GM12878 (cell line): ENCODE measurements around the gene PPP1R14B. TPM values are rescaled to one million over a fixed set of nuclear protein-coding genes. Genes with fewer than 3 reads are reported as not detected.

Experiments used
- CHD4 ChIP-seq: fragments of 200-600 bp; sonication (generic); IDR thresholded peaks from 2 replicates; pipeline ENCODE4 v1.6.1; 2016; ENCODE audit warnings: mild to moderate bottlenecking
- DPF2 ChIP-seq: fragments of 450-650 bp; IDR thresholded peaks from 2 replicates; pipeline ENCODE4 v1.6.1; 2017; ENCODE audit warnings: mild to moderate bottlenecking
- EGR1 ChIP-seq, 2 experiments: IDR thresholded peaks; 1 replicate in 1 of 2; 2 replicates in 1 of 2; pipeline ENCODE4 v1.6.1; 2011 to 2012; ENCODE audit warnings: low read depth in 2 of 2, low read length in 2 of 2, borderline replicate concordance in 1 of 2, mild to moderate bottlenecking in 1 of 2, moderate library complexity in 1 of 2
- EZH2 ChIP-seq: IDR thresholded peaks from 2 replicates; pipeline ENCODE4 v1.6.1; 2012; ENCODE audit warnings: low read depth, mild to moderate bottlenecking, control low read depth, inconsistent platforms, low read length, borderline replicate concordance; ENCODE audit not compliant: control insufficient read depth
- GABPA ChIP-seq: IDR thresholded peaks from 2 replicates; pipeline ENCODE4 v1.6.1; 2014; ENCODE audit warnings: antibody characterized with exemption, low read depth, mild to moderate bottlenecking, inconsistent platforms
- IKZF2 ChIP-seq, 2 experiments: fragments of 450-650 bp; IDR thresholded peaks; 2 replicates each; pipeline ENCODE4 v1.6.1; 2017; ENCODE audit warnings: mild to moderate bottlenecking in 2 of 2, moderate library complexity in 2 of 2
- JUNB ChIP-seq: IDR thresholded peaks from 2 replicates; pipeline ENCODE4 v1.6.1; 2016; ENCODE audit warnings: antibody characterized with exemption, mild to moderate bottlenecking
- KDM1A ChIP-seq: fragments of 200-600 bp; sonication (generic); IDR thresholded peaks from 2 replicates; pipeline ENCODE4 v1.6.1; 2016; ENCODE audit warnings: borderline replicate concordance
- NFYB ChIP-seq: IDR thresholded peaks from 2 replicates; pipeline ENCODE4 v1.6.1; 2011; ENCODE audit warnings: low read depth, mild to moderate bottlenecking, low read length, improper control_type of control experiment, moderate library complexity; ENCODE audit not compliant: insufficient read depth
- NR2C1 ChIP-seq: fragments of 450-650 bp; IDR thresholded peaks from 2 replicates; pipeline ENCODE4 v1.6.1; 2017; ENCODE audit warnings: antibody characterized with exemption, mild to moderate bottlenecking, moderate library complexity
- PAX5 ChIP-seq: IDR thresholded peaks from 2 replicates; pipeline ENCODE4 v1.6.1; 2011; ENCODE audit warnings: low read depth, low read length, borderline replicate concordance
- POLR2AphosphoS2 ChIP-seq: IDR thresholded peaks from 2 replicates; pipeline ENCODE4 v1.6.1; 2011; ENCODE audit warnings: low read depth, mild to moderate bottlenecking, low read length, improper control_type of control experiment, moderate library complexity
- RUNX3 ChIP-seq: IDR thresholded peaks from 2 replicates; pipeline ENCODE4 v1.6.1; 2012; ENCODE audit warnings: low read length, inconsistent platforms
- STAT1 ChIP-seq: fragments of 450-650 bp; conservative IDR thresholded peaks from 2 replicates; pipeline ENCODE4 v1.6.1; 2014; ENCODE audit warnings: antibody characterized with exemption, mild to moderate bottlenecking
- TCF12 ChIP-seq: IDR thresholded peaks from 2 replicates; pipeline ENCODE4 v1.6.1; 2011; ENCODE audit warnings: low read depth, mild to moderate bottlenecking, low read length
- ZBED1 ChIP-seq: IDR thresholded peaks from 2 replicates; pipeline ENCODE4 v1.6.1; 2016; ENCODE audit warnings: borderline replicate concordance
- polyA plus RNA-seq, 11 experiments: library from polyadenylated mRNA; depleted of rRNA in 4 of 11; unstranded in 6 of 11; stranded (reverse) in 5 of 11; fragments of >200 nt; fragmentation: Nextera tagmentation in 4 of 11; fragmentation: Illumina TruSeq in 1 of 11; extraction: Ambion mirVana in 4 of 11; extraction: Trizol in 1 of 11; gene quantifications; 1 replicate in 1 of 11; 2 replicates in 10 of 11; pipeline versions ENCODE4 v1.2.1 to v1.2.3, GENCODE V29; 2011 to 2016; ENCODE audit warnings: inconsistent platforms in 2 of 11, missing spikeins in 2 of 11, low read depth in 1 of 11
- total RNA-seq, 4 experiments: library from RNA; depleted of rRNA in 3 of 4; stranded (reverse); fragments of >200 nt in 3 of 4; fragmentation: Illumina TruSeq in 1 of 4; extraction: Trizol in 1 of 4; gene quantifications; 2 replicates each; pipeline versions ENCODE4 v1.2.1 to v1.2.3, GENCODE V29; 2013 to 2021
- TF ChIP-seq, protein P1 (sequence below): fragments of 450-650 bp; IDR thresholded peaks from 2 replicates; pipeline ENCODE4 v1.6.1; 2018; ENCODE audit warnings: borderline replicate concordance, mild to moderate bottlenecking; ENCODE audit not compliant: partially characterized antibody
- TF ChIP-seq, protein P2 (sequence below): fragments of 450-650 bp; IDR thresholded peaks from 2 replicates; pipeline ENCODE4 v1.6.1; 2016; ENCODE audit warnings: mild to moderate bottlenecking
- TF ChIP-seq, protein P3 (sequence below): IDR thresholded peaks from 2 replicates; pipeline ENCODE4 v1.6.1; 2012; ENCODE audit warnings: low read depth, low read length, improper control_type of control experiment
- TF ChIP-seq, protein P4 (sequence below): fragments of 450-650 bp; IDR thresholded peaks from 2 replicates; pipeline ENCODE4 v1.6.1; 2017; ENCODE audit warnings: mild to moderate bottlenecking, moderate library complexity

The PPP1R14B gene
- total and polyA plus RNA-seq, 10 of the 15 experiments (the other 5 are each of a cell fraction or from before 2014, with no cell fraction given): 8.4 to 283 (median 124) TPM

DNA sequence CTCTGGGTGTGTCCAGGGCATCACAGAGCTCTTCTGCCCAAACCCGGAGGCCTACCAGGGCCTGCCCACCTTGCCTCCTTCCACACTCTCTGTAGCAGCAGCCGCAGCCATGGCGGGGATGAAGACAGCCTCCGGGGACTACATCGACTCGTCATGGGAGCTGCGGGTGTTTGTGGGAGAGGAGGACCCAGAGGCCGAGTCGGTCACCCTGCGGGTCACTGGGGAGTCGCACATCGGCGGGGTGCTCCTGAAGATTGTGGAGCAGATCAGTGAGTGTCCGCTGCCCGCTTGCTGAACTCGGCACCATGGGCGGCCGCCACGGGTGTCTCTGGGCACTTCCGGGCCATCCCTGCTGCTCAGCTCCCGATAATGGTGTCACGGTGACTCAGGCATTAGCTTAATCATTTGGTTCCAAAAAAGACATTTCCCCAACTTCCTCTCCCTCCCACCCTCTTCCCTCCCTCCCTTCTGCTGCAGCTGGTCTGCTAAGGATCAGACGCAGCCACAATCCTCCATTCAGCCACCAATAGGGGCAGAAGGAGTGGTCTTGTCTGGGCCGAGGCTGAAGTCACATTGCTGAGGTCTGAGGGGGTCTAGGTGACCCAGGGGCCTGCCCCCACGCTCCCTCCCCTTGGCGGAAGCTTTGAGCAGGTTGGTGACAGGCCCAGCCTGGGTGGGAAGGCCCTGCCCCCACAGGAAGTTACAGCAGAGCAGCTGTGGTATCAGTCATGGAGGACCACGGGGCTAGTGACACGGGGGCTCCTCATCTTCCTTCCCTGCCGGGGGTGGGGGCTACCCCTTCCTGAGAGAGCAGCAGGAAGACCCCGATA lies 39.3 kb downstream of the PPP1R14B start (continued):
- TF ChIP-seq CHD4 (no peak), EGR1 (IDR thresholded peaks at IDR 0.05; ENCODE audit: borderline replicate concordance in 1 of 2, low read depth in 2 of 2, low read length in 2 of 2) (peak; percentile 15 to 55; a peak in 2 of 3 replicates), EZH2 (no peak), TCF12 (peak; percentile 93), NFYB (no peak), NR2C1 (peak; percentile 33; the same call in 1 of the 2 replicates), DPF2 (peak; percentile 37; the same call in 1 of the 2 replicates), POLR2AphosphoS2 (peak; percentile 49), JUNB (no peak), ZBED1 (peak; percentile 65), KDM1A (no peak), STAT1 (no peak), IKZF2 (IDR thresholded peaks at IDR 0.05) (peak; percentile 57 to 79), GABPA (peak; percentile 80), RUNX3 (peak; percentile 73), PAX5 (peak; percentile 62; the same call in 1 of the 2 replicates)
- TF ChIP-seq, protein P1, sequence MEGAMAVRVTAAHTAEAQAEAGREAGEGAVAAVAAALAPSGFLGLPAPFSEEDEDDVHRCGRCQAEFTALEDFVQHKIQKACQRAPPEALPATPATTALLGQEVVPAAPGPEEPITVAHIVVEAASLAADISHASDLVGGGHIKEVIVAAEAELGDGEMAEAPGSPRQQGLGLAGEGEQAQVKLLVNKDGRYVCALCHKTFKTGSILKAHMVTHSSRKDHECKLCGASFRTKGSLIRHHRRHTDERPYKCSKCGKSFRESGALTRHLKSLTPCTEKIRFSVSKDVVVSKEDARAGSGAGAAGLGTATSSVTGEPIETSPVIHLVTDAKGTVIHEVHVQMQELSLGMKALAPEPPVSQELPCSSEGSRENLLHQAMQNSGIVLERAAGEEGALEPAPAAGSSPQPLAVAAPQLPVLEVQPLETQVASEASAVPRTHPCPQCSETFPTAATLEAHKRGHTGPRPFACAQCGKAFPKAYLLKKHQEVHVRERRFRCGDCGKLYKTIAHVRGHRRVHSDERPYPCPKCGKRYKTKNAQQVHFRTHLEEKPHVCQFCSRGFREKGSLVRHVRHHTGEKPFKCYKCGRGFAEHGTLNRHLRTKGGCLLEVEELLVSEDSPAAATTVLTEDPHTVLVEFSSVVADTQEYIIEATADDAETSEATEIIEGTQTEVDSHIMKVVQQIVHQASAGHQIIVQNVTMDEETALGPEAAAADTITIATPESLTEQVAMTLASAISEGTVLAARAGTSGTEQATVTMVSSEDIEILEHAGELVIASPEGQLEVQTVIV: peak; percentile 40
- TF ChIP-seq, protein P2, sequence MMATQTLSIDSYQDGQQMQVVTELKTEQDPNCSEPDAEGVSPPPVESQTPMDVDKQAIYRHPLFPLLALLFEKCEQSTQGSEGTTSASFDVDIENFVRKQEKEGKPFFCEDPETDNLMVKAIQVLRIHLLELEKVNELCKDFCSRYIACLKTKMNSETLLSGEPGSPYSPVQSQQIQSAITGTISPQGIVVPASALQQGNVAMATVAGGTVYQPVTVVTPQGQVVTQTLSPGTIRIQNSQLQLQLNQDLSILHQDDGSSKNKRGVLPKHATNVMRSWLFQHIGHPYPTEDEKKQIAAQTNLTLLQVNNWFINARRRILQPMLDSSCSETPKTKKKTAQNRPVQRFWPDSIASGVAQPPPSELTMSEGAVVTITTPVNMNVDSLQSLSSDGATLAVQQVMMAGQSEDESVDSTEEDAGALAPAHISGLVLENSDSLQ: peak; percentile 81
- TF ChIP-seq, protein P3, sequence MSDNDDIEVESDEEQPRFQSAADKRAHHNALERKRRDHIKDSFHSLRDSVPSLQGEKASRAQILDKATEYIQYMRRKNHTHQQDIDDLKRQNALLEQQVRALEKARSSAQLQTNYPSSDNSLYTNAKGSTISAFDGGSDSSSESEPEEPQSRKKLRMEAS: peak; percentile 72
- TF ChIP-seq, protein P4, sequence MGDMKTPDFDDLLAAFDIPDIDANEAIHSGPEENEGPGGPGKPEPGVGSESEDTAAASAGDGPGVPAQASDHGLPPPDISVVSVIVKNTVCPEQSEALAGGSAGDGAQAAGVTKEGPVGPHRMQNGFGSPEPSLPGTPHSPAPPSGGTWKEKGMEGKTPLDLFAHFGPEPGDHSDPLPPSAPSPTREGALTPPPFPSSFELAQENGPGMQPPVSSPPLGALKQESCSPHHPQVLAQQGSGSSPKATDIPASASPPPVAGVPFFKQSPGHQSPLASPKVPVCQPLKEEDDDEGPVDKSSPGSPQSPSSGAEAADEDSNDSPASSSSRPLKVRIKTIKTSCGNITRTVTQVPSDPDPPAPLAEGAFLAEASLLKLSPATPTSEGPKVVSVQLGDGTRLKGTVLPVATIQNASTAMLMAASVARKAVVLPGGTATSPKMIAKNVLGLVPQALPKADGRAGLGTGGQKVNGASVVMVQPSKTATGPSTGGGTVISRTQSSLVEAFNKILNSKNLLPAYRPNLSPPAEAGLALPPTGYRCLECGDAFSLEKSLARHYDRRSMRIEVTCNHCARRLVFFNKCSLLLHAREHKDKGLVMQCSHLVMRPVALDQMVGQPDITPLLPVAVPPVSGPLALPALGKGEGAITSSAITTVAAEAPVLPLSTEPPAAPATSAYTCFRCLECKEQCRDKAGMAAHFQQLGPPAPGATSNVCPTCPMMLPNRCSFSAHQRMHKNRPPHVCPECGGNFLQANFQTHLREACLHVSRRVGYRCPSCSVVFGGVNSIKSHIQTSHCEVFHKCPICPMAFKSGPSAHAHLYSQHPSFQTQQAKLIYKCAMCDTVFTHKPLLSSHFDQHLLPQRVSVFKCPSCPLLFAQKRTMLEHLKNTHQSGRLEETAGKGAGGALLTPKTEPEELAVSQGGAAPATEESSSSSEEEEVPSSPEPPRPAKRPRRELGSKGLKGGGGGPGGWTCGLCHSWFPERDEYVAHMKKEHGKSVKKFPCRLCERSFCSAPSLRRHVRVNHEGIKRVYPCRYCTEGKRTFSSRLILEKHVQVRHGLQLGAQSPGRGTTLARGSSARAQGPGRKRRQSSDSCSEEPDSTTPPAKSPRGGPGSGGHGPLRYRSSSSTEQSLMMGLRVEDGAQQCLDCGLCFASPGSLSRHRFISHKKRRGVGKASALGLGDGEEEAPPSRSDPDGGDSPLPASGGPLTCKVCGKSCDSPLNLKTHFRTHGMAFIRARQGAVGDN: peak; percentile 82
